ENCODE measurements around the gene DCT.
A peak's percentile ranks its signal among the peaks of the same experiment; 100 is the strongest.
"Not testable (repeated sequence)": the region's sequence is repeated elsewhere in the genome, so short reads cannot be mapped to it uniquely, and the experiment has no call there.

The DCT gene

DNA sequence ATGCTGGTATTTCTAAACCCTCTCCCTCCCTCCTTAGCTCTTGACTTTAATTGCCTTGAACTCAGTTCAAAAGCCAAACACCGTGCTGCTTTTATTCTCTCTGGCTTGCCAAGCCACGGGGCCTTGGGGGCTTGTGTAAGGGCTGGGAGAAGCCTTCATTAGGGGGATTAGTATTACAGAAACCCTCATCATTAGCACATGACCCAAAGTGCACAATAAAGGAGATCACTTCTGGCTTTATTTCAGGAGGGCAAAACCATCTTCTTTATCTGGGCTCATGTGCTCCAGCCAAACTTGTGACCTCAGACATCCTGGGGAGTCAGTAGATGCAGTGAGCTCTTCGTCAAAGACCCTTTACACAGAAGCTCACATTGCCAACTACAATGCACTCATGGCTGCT, at the start of gene DCT:
TSS of gene DCT (minus strand) at position 67 of the 400 bp plus-strand sequence. CDS start 427 bp downstream, outside the sequence.
- TF ChIP-seq CTCF (conservative IDR thresholded peaks at IDR 0.05; ENCODE audit: low read depth, low read length): no peak
- H3K4me3 ChIP-seq (ENCODE audit: low read length): no peak within 1 kb of the TSS

DNA sequence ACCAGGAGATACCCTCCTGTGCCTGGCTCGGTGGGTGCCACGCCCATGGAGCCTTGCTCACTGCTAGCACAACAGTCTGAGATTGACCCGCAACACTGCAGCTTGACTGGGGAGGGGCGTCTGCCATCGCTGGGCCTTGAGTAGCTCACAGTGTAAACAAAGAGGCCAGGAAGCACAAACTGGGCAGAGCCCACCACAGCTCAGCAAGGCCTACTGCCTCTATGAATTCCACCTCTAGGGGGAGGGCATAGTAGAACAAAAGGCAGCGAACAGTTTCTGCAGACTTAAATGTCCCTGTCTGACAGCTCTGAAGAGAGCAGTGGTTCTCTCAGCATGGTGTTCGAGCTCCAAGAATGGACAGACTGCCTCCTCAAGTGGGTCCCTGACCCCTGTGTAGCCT, 47.5 kb upstream of the DCT start:
- not testable (repeated sequence) for H3K4me3 ChIP-seq (ENCODE audit: low read length); DNase-seq (ENCODE audit: low read depth)

More for the DNA sequence above, at the start of gene DCT:
- DNase-seq (ENCODE audit: low read depth): peak; percentile 87

DNA sequence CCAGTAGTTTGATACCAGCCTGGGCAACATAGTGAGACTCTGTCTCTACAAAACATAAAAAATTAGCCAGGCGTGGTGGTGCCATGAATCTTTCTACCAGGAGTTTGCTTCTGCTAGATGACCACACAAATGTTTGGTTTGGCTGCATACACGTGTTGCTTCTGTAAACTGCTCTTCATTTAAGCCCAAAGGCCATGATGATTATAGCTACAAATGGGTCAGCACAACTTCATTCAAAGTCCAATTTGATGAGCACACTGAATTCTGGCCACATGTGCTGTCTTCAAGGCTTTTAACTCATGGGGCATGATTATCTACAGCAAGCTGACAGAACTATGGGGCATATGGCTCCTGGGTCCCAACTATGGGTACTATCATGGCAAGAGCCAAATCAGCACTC, 46.3 kb upstream of the DCT start:
- TF ChIP-seq CTCF (conservative IDR thresholded peaks at IDR 0.05; ENCODE audit: low read depth, low read length): no peak
- DNase-seq (ENCODE audit: low read depth): no peak
- no peak overlapping the region for H3K4me3 ChIP-seq (ENCODE audit: low read length)

DNA sequence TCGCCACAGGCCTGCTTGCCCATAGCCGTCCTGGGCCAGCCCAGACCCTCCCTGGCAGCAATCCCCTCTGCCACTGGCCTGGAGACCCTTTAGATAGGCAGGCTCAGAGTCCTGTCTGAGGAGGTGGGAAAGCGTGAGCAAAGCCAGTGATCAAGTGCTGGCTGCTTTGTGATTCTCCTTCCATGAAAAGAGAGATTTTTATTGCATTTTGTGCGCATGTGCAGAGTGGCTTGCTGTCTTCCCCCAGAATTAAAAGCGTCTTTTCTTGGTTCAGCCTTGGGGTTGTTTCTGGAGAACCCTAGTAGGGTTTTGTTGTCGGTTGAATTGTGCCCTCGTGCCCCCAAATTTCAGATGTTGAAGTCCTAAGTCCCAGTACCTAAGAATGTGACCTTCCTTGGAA, 44.9 kb upstream of the DCT start:
- H3K4me3 ChIP-seq (ENCODE audit: low read length): no peak overlapping the region
- no peak for TF ChIP-seq CTCF (conservative IDR thresholded peaks at IDR 0.05; ENCODE audit: low read depth, low read length)
- no peak for DNase-seq (ENCODE audit: low read depth)

- no peak for TF ChIP-seq CTCF (conservative IDR thresholded peaks at IDR 0.05; ENCODE audit: low read depth, low read length)
- peak; percentile 15 for DNase-seq (ENCODE audit: low read depth)
- H3K4me3 ChIP-seq (ENCODE audit: low read length): no peak overlapping the region
These were observed 40.5 kb upstream of the DCT start for GRCh38 chr13:94520001-94520400.

DNA sequence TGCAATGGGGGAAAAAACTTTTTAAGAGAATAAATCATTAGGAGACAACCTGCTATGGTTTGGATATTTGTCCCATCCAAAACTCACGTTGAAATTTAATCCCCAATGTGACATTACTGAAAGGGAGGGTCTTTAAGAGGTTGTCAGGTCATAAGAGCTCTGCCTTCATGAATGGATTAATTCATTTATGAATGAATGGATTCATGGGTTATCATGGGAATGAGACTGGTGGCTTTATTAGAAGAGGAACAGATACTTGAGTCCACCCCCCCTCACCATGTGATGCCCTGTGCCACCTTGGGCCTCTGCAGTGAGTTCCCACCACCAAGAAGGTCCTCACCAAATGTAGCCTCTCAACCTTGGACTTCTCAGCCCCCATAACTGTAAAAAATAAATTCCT, 37.0 kb upstream of the DCT start:
- DNase-seq (ENCODE audit: low read depth): no peak
- H3K4me3 ChIP-seq (ENCODE audit: low read length): no peak overlapping the region
- TF ChIP-seq CTCF (conservative IDR thresholded peaks at IDR 0.05; ENCODE audit: low read depth, low read length): no peak

- no peak overlapping the region for H3K4me3 ChIP-seq (ENCODE audit: low read length)
- no peak for DNase-seq (ENCODE audit: low read depth)
- no peak for TF ChIP-seq CTCF (conservative IDR thresholded peaks at IDR 0.05; ENCODE audit: low read depth, low read length)
These were observed 36.4 kb upstream of the DCT start for GRCh38 chr13:94515911-94516310.

DNA sequence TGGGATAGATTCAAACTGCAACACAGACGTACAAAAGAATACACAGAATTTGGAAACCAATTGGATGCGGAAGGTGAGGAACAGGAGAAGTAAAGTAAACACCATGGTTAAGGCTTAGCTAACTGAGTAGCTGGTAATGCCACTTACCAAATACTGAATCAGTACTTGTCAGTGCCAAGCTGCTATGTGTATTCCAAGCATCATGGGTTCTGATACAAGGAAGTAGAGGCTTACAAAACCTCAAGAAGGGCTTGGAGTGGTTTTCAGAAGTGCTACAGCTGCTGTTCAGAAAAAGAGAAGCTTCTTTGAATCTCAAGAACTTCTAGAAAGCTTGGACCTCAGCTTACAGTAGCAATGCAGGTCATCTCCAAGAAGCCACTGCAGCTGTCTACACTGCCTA, 35.9 kb upstream of the DCT start:
- TF ChIP-seq CTCF (conservative IDR thresholded peaks at IDR 0.05; ENCODE audit: low read depth, low read length): no peak
- H3K4me3 ChIP-seq (ENCODE audit: low read length): no peak overlapping the region
- DNase-seq (ENCODE audit: low read depth): no peak

Data from retinal pigment epithelial cell (primary cell).